ENCODE results near the gene PPP1R13B. TPM values are rescaled to one million over a fixed set of nuclear protein-coding genes. Genes with fewer than 3 reads are reported as not detected.

Gene PPP1R13B
- polyA plus RNA-seq, 1 donor (not counting 4 experiments of a cell fraction or from before 2014, with no cell fraction given), result 7.7 TPM

GRCh38 chr14:103870144-103870876, 22.9 kb upstream of the PPP1R13B start:
- H3K4me2 ChIP-seq (ENCODE audit: control insufficient read depth, extremely low read depth, insufficient read depth, low read depth, low read length), result no peak overlapping the region
- H3K4me3 ChIP-seq (ENCODE audit: control insufficient read depth in 2 of 3, extremely low read depth in 1 of 3, insufficient read depth in 2 of 3, low read depth in 1 of 3, low read length in 3 of 3), result no peak overlapping the region
- FAIRE-seq (no peak), DNase-seq (ENCODE audit: low read depth, low spot score) (no peak)
- H2AFZ ChIP-seq (ENCODE audit: control insufficient read depth, low read length), result no peak overlapping the region
- H4K20me1 ChIP-seq (ENCODE audit: control insufficient read depth, extremely low read depth, insufficient read depth, low read length), result no peaks in the 10 kb centered on the region
- no peaks in the 10 kb centered on the region for H3K27me3 ChIP-seq (ENCODE audit: control insufficient read depth, extremely low read depth, insufficient read depth, low read length)
- H3K9me1 ChIP-seq (ENCODE audit: control insufficient read depth, extremely low read depth, insufficient read depth, low read length), result no peaks in the 10 kb centered on the region
- no peak overlapping the region for H3K9ac ChIP-seq (ENCODE audit: control insufficient read depth, extremely low read depth, insufficient read depth, low read length)
- no peak for TF ChIP-seq EZH2 (IDR thresholded peaks at IDR 0.05; ENCODE audit: low read length)
- no peak for TF ChIP-seq CTCF (optimal IDR thresholded peaks at IDR 0.05 in 1 of 3, IDR thresholded peaks at IDR 0.05 in 1 of 3, conservative IDR thresholded peaks at IDR 0.05 in 1 of 3; ENCODE audit: extremely low read depth in 1 of 3, insufficient read depth in 2 of 3, low read length in 3 of 3)
- H3K36me3 ChIP-seq (ENCODE audit: control insufficient read depth in 2 of 2, extremely low read depth in 1 of 2, insufficient read depth in 2 of 2, low read length in 2 of 2), result no peaks in the 10 kb centered on the region
- H3K79me2 ChIP-seq (ENCODE audit: control insufficient read depth, insufficient read depth, low read length), result no peaks in the 10 kb centered on the region
- H3K9me3 ChIP-seq (ENCODE audit: control insufficient read depth, low read depth, low read length), result no peaks in the 10 kb centered on the region
- no peak overlapping the region for H3K27ac ChIP-seq (ENCODE audit: control insufficient read depth, insufficient read depth, low read length)
- dilution Hi-C loops (cut with MboI; ENCODE audit: extremely low pct_ligation_motif_present, low sequenced_read_pairs), result no loop called here
- H3K4me1 ChIP-seq (ENCODE audit: control insufficient read depth, extremely low read depth, insufficient read depth, low read length), result peaks cover 41% of the 10 kb centered on the region

GRCh38 chr14:103869406-103870143, 22.2 kb upstream of the PPP1R13B start:
- no peaks in the 10 kb centered on the region for H3K27me3 ChIP-seq (ENCODE audit: control insufficient read depth, extremely low read depth, insufficient read depth, low read length)
- no peaks in the 10 kb centered on the region for H3K9me3 ChIP-seq (ENCODE audit: control insufficient read depth, low read depth, low read length)
- H3K9ac ChIP-seq (ENCODE audit: control insufficient read depth, extremely low read depth, insufficient read depth, low read length), result no peak overlapping the region
- no peak overlapping the region for H3K4me2 ChIP-seq (ENCODE audit: control insufficient read depth, extremely low read depth, insufficient read depth, low read depth, low read length)
- FAIRE-seq (peak; percentile 20), DNase-seq (ENCODE audit: low read depth, low spot score) (no peak)
- TF ChIP-seq CTCF (optimal IDR thresholded peaks at IDR 0.05 in 1 of 3, IDR thresholded peaks at IDR 0.05 in 1 of 3, conservative IDR thresholded peaks at IDR 0.05 in 1 of 3; ENCODE audit: extremely low read depth in 1 of 3, insufficient read depth in 2 of 3, low read length in 3 of 3) (no peak), EZH2 (IDR thresholded peaks at IDR 0.05; ENCODE audit: low read length) (no peak)
- no peak overlapping the region for H3K4me3 ChIP-seq (ENCODE audit: control insufficient read depth in 2 of 3, extremely low read depth in 1 of 3, insufficient read depth in 2 of 3, low read depth in 1 of 3, low read length in 3 of 3)
- H4K20me1 ChIP-seq (ENCODE audit: control insufficient read depth, extremely low read depth, insufficient read depth, low read length), result no peaks in the 10 kb centered on the region
- H3K27ac ChIP-seq (ENCODE audit: control insufficient read depth, insufficient read depth, low read length), result no peak overlapping the region
- no peak overlapping the region for H2AFZ ChIP-seq (ENCODE audit: control insufficient read depth, low read length)
- no peaks in the 10 kb centered on the region for H3K36me3 ChIP-seq (ENCODE audit: control insufficient read depth in 2 of 2, extremely low read depth in 1 of 2, insufficient read depth in 2 of 2, low read length in 2 of 2)
- H3K4me1 ChIP-seq (ENCODE audit: control insufficient read depth, extremely low read depth, insufficient read depth, low read length), result peaks cover 41% of the 10 kb centered on the region
- dilution Hi-C loops (cut with MboI; ENCODE audit: extremely low pct_ligation_motif_present, low sequenced_read_pairs), result no loop called here
- no peaks in the 10 kb centered on the region for H3K79me2 ChIP-seq (ENCODE audit: control insufficient read depth, insufficient read depth, low read length)
- H3K9me1 ChIP-seq (ENCODE audit: control insufficient read depth, extremely low read depth, insufficient read depth, low read length), result no peaks in the 10 kb centered on the region
